SU-DHL-6 (cell line): ENCODE data around the gene KIAA1614.

Experiments
- H2AFZ ChIP-seq: fragments of 200-600 bp; sonication (generic); 2 replicates; pipeline ENCODE4 v1.6.1; 2014; ENCODE audit warnings: low read depth, mild to moderate bottlenecking, moderate library complexity, mixed read lengths, antibody characterized with exemption, low read length; ENCODE audit not compliant: severe bottlenecking
- H3F3A ChIP-seq: fragments of 200-600 bp; shearing (Covaris generic); 2 replicates; pipeline ENCODE4 v1.6.0; 2016; ENCODE audit warnings: antibody characterized with exemption, mild to moderate bottlenecking; ENCODE audit not compliant: insufficient read depth
- H3K27ac ChIP-seq: fragments of 200-600 bp; sonication (generic); 2 replicates; pipeline ENCODE4 v1.5.1; 2016; ENCODE audit warnings: low read depth, mild to moderate bottlenecking, low read length, moderate library complexity, mixed read lengths
- H3K27me3 ChIP-seq: fragments of 200-600 bp; sonication (generic), shearing (Covaris generic); 2 replicates; pipeline ENCODE4 v1.6.0; 2014; ENCODE audit warnings: mild to moderate bottlenecking, low read length
- H3K36me3 ChIP-seq: fragments of 200-600 bp; sonication (generic); 2 replicates; pipeline ENCODE4 v1.6.1; 2014; ENCODE audit warnings: mild to moderate bottlenecking, low read length, mixed read lengths
- H3K4me2 ChIP-seq: fragments of 300-600, 200-600 bp; shearing (Covaris generic), sonication (generic); 2 replicates; pipeline ENCODE4 v1.6.0; 2014; ENCODE audit warnings: low read length, low read depth, mild to moderate bottlenecking; ENCODE audit not compliant: poor library complexity, severe bottlenecking
- H3K4me3 ChIP-seq: fragments of 200-600 bp; sonication (generic); 2 replicates; pipeline ENCODE4 v1.5.1; 2014; ENCODE audit warnings: antibody characterized with exemption, low read length, mild to moderate bottlenecking, mixed read lengths; ENCODE audit not compliant: insufficient read depth, poor library complexity, severe bottlenecking
- H3K79me2 ChIP-seq: fragments of 200-600 bp; sonication (generic); 2 replicates; pipeline ENCODE4 v1.6.1; 2014; ENCODE audit warnings: mild to moderate bottlenecking, low read length, moderate library complexity; ENCODE audit not compliant: insufficient read depth
- H3K9ac ChIP-seq: fragments of 200-600 bp; sonication (generic); 2 replicates; pipeline ENCODE4 v1.7.0; 2014; ENCODE audit warnings: mild to moderate bottlenecking, low read length
- H3K9me2 ChIP-seq: fragments of 200-600 bp; sonication (generic); replicated peaks from 2 replicates; pipeline ENCODE4 v1.6.1; 2014; ENCODE audit warnings: low read length; ENCODE audit not compliant: insufficient read depth
- H3K9me3 ChIP-seq: fragments of 200-600 bp; sonication (generic); 2 replicates; pipeline ENCODE4 v1.6.1; 2014; ENCODE audit warnings: low read length, mixed read lengths; ENCODE audit not compliant: insufficient read depth
- H4K20me1 ChIP-seq: fragments of 200-600 bp; sonication (generic); 2 replicates; pipeline ENCODE4 v1.6.1; 2014; ENCODE audit warnings: low read depth, mild to moderate bottlenecking, antibody characterized with exemption, low read length, moderate library complexity, mixed read lengths
- CTCF ChIP-seq: fragments of 200-600 bp; sonication (generic); IDR thresholded peaks from one replicate; pipeline ENCODE4 v1.5.1; 2017; ENCODE audit warnings: antibody characterized with exemption, mild to moderate bottlenecking, low read length, moderate library complexity; ENCODE audit not compliant: insufficient read depth, poor library complexity, severe bottlenecking
- EZH2phosphoT487 ChIP-seq: fragments of 200-600 bp; sonication (generic), shearing (Covaris generic); conservative IDR thresholded peaks from 2 replicates; pipeline ENCODE4 v1.6.1; 2018; ENCODE audit warnings: mild to moderate bottlenecking, antibody characterized with exemption, low read length, moderate library complexity, mixed read lengths

The KIAA1614 gene

GRCh38 chr1:180923887-180924286 lies 11.2 kb downstream of the KIAA1614 start:
- Histone ChIP-seq H3K9ac (no peak overlapping the region), H3K79me2 (no peaks in the 10 kb centered on the region), H3F3A (no peaks in the 10 kb centered on the region), H3K4me2 (no peak overlapping the region), H3K9me3 (no peaks in the 10 kb centered on the region), H3K36me3 (no peaks in the 10 kb centered on the region), H3K9me2 (no peaks in the 10 kb centered on the region), H3K4me3 (no peak overlapping the region), H2AFZ (no peak overlapping the region), H3K27ac (no peak overlapping the region), H3K27me3 (no peaks in the 10 kb centered on the region), H4K20me1 (no peaks in the 10 kb centered on the region)
- no peak for TF ChIP-seq EZH2phosphoT487
- TF ChIP-seq CTCF = no peak

- H3K79me2 ChIP-seq = no peaks in the 10 kb centered on the region
- no peaks in the 10 kb centered on the region for H3F3A ChIP-seq
- H3K4me2 ChIP-seq = no peak overlapping the region
- H3K4me3 ChIP-seq = no peak overlapping the region
- no peaks in the 10 kb centered on the region for H3K9me3 ChIP-seq
- no peak overlapping the region for H3K9ac ChIP-seq
- H2AFZ ChIP-seq = no peak overlapping the region
- TF ChIP-seq EZH2phosphoT487 (no peak), CTCF (no peak)
- no peaks in the 10 kb centered on the region for H3K9me2 ChIP-seq
- H3K27me3 ChIP-seq = no peaks in the 10 kb centered on the region
- no peaks in the 10 kb centered on the region for H3K36me3 ChIP-seq
- H4K20me1 ChIP-seq = no peaks in the 10 kb centered on the region
- no peak overlapping the region for H3K27ac ChIP-seq
Observed at GRCh38 chr1:180924939-180925338, 12.2 kb downstream of the KIAA1614 start.

- H3F3A ChIP-seq = no peaks in the 10 kb centered on the region
- H3K9ac ChIP-seq = no peak overlapping the region
- no peak overlapping the region for H3K4me3 ChIP-seq
- H3K9me3 ChIP-seq = no peaks in the 10 kb centered on the region
- H2AFZ ChIP-seq = no peak overlapping the region
- no peak overlapping the region for H3K27ac ChIP-seq
- H4K20me1 ChIP-seq = no peaks in the 10 kb centered on the region
- TF ChIP-seq CTCF = no peak
- no peak for TF ChIP-seq EZH2phosphoT487
- H3K27me3 ChIP-seq = no peaks in the 10 kb centered on the region
- no peak overlapping the region for H3K4me2 ChIP-seq
- no peaks in the 10 kb centered on the region for H3K9me2 ChIP-seq
- no peaks in the 10 kb centered on the region for H3K36me3 ChIP-seq
- H3K79me2 ChIP-seq = no peaks in the 10 kb centered on the region
Observed at GRCh38 chr1:180925471-180926051, 12.9 kb downstream of the KIAA1614 start.
